HEK293 (cell line): ENCODE measurements around the gene TLL2.

Source experiments
- FEZF1 ChIP-seq: fragments of 450-650 bp; formaldehyde crosslinking; IDR thresholded peaks from 2 replicates; pipeline ENCODE4 v1.5.1; 2016; ENCODE audit warnings: missing biosample characterization, missing genetic modification characterization
- GLI4 ChIP-seq: fragments of 450-650 bp; formaldehyde crosslinking; IDR thresholded peaks from 2 replicates; pipeline ENCODE4 v1.5.1; 2016; ENCODE audit warnings: missing biosample characterization, missing genetic modification characterization
- IKZF3 ChIP-seq: fragments of 450-650 bp; IDR thresholded peaks from 2 replicates; pipeline ENCODE4 v1.5.0; 2018; ENCODE audit warnings: missing biosample characterization, mild to moderate bottlenecking, missing genetic modification characterization, moderate library complexity
- PRDM6 ChIP-seq: fragments of 450-650 bp; formaldehyde crosslinking; IDR thresholded peaks from 2 replicates; pipeline ENCODE4 v1.5.1; 2017; ENCODE audit warnings: missing biosample characterization, missing genetic modification characterization
- YY1 ChIP-seq: fragments of 450-650 bp; formaldehyde crosslinking; IDR thresholded peaks from 2 replicates; pipeline ENCODE4 v1.5.1; 2018; ENCODE audit warnings: missing biosample characterization, missing genetic modification characterization
- ZBTB44 ChIP-seq: fragments of 450-650 bp; IDR thresholded peaks from 2 replicates; pipeline ENCODE4 v1.5.1; 2018; ENCODE audit warnings: missing biosample characterization, mild to moderate bottlenecking, missing genetic modification characterization
- ZFP3 ChIP-seq: fragments of 450-650 bp; formaldehyde crosslinking; IDR thresholded peaks from 2 replicates; pipeline ENCODE4 v1.5.1; 2016; ENCODE audit warnings: low read depth, missing biosample characterization, missing genetic modification characterization
- ZNF175 ChIP-seq: fragments of 450-650 bp; formaldehyde crosslinking; IDR thresholded peaks from 2 replicates; pipeline ENCODE4 v1.5.1; 2016; ENCODE audit warnings: missing biosample characterization, missing genetic modification characterization
- ZNF23 ChIP-seq: fragments of 450-650 bp; formaldehyde crosslinking; IDR thresholded peaks from 2 replicates; pipeline ENCODE4 v1.5.1; 2016; ENCODE audit warnings: missing biosample characterization, missing genetic modification characterization, borderline replicate concordance
- ZNF561 ChIP-seq: fragments of 450-650 bp; IDR thresholded peaks from 2 replicates; pipeline ENCODE4 v1.5.1; 2018; ENCODE audit warnings: missing biosample characterization, missing genetic modification characterization, borderline replicate concordance
- ZNF580 ChIP-seq: fragments of 450-650 bp; formaldehyde crosslinking; IDR thresholded peaks from 2 replicates; pipeline ENCODE4 v1.5.1; 2016; ENCODE audit warnings: missing biosample characterization, missing genetic modification characterization
- ZNF600 ChIP-seq: fragments of 450-650 bp; formaldehyde crosslinking; IDR thresholded peaks from 2 replicates; pipeline ENCODE4 v1.5.1; 2016; ENCODE audit warnings: missing biosample characterization, missing genetic modification characterization
- ZNF654 ChIP-seq: fragments of 450-650 bp; formaldehyde crosslinking; IDR thresholded peaks from 2 replicates; pipeline ENCODE4 v1.5.1; 2016; ENCODE audit warnings: low read depth, missing biosample characterization, missing genetic modification characterization
- ZNF664 ChIP-seq: fragments of 450-650 bp; formaldehyde crosslinking; IDR thresholded peaks from 2 replicates; pipeline ENCODE4 v1.5.1; 2016; ENCODE audit warnings: missing biosample characterization, missing genetic modification characterization
- ZNF791 ChIP-seq: fragments of 450-650 bp; formaldehyde crosslinking; IDR thresholded peaks from 2 replicates; pipeline ENCODE4 v1.5.1; 2016; ENCODE audit warnings: missing biosample characterization, missing genetic modification characterization
- TF ChIP-seq, protein P1 (sequence below): fragments of 450-650 bp; formaldehyde crosslinking; IDR thresholded peaks from 2 replicates; pipeline ENCODE4 v1.5.0; 2017; ENCODE audit warnings: missing biosample characterization, missing genetic modification characterization, borderline replicate concordance
- TF ChIP-seq, protein P2 (sequence below): fragments of 450-650 bp; formaldehyde crosslinking; IDR thresholded peaks from 2 replicates; pipeline ENCODE4 v1.5.1; 2016; ENCODE audit warnings: missing biosample characterization, missing genetic modification characterization
- TF ChIP-seq, protein P3 (sequence below): fragments of 450-650 bp; formaldehyde crosslinking; IDR thresholded peaks from 2 replicates; pipeline ENCODE4 v1.5.1; 2016; ENCODE audit warnings: missing biosample characterization, missing genetic modification characterization
- TF ChIP-seq, protein P4 (sequence below): fragments of 450-650 bp; formaldehyde crosslinking; IDR thresholded peaks from 2 replicates; pipeline ENCODE4 v1.5.1; 2016; ENCODE audit warnings: missing biosample characterization, missing genetic modification characterization

TLL2 gene

DNA sequence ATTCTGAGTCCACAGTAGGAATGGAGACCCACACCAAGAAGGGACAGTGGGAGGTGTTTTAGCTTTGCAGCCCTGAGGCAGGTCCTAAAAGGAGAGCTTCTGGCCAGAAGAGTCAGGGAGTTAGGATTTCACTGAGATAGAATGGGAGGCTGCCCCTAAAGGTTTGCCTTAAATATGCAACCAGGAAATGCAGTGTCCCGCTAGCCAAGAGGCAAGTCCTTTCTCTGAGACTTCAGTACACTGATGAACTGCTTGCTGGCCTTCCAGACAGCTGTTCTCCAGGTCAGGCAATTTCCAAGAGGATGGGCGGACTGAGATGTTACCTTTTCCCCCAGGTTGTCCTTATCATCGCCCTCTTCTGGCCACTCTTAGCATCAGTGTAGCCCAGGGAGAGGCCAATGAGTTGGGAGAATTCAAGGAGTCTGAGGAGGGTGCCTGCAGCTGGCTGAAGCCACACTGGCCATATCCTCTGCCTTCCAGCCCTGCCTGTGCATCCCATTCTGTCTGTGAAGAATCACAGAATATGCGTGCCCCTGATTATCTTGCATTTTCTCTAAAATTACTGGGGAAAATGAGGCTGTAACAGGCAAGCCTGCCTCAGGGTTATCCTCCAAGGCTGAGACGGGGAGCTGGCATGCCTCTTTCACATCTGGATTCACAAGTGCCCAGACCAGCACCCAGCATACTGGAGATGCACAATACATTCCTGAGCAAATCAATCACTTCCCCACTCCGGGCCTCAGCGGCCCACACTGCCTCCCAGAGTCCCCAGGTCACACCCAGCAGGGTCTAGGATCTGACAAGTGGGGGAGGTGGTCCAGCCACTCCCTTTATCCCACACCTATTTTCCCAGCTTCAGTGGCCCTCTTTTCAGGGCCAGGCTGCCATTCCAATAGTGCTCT lies 2.4 kb downstream of the TLL2 start (continued):
- no peak for TF ChIP-seq ZBTB44 (tag by site-specific recombination)
- 0 out of 2 replicates have a peak, but pooled peaks have one; percentile 22 for TF ChIP-seq ZNF561
- no peak for TF ChIP-seq ZNF23
- TF ChIP-seq ZNF664 (tag by site-specific recombination) = peak; percentile 87
- no peak for TF ChIP-seq ZFP3 (tag by site-specific recombination)
- TF ChIP-seq, protein P1, sequence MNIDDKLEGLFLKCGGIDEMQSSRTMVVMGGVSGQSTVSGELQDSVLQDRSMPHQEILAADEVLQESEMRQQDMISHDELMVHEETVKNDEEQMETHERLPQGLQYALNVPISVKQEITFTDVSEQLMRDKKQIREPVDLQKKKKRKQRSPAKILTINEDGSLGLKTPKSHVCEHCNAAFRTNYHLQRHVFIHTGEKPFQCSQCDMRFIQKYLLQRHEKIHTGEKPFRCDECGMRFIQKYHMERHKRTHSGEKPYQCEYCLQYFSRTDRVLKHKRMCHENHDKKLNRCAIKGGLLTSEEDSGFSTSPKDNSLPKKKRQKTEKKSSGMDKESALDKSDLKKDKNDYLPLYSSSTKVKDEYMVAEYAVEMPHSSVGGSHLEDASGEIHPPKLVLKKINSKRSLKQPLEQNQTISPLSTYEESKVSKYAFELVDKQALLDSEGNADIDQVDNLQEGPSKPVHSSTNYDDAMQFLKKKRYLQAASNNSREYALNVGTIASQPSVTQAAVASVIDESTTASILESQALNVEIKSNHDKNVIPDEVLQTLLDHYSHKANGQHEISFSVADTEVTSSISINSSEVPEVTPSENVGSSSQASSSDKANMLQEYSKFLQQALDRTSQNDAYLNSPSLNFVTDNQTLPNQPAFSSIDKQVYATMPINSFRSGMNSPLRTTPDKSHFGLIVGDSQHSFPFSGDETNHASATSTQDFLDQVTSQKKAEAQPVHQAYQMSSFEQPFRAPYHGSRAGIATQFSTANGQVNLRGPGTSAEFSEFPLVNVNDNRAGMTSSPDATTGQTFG = no peak
- no peak for TF ChIP-seq GLI4 (tag by site-specific recombination)
- no peak for TF ChIP-seq FEZF1 (tag by site-specific recombination)
- TF ChIP-seq ZNF580 (tag by site-specific recombination) = no peak
- peak; percentile 56; the same call in 1 of the 2 replicates for TF ChIP-seq IKZF3
- TF ChIP-seq PRDM6 (tag by site-specific recombination) = no peak
- TF ChIP-seq, protein P2, sequence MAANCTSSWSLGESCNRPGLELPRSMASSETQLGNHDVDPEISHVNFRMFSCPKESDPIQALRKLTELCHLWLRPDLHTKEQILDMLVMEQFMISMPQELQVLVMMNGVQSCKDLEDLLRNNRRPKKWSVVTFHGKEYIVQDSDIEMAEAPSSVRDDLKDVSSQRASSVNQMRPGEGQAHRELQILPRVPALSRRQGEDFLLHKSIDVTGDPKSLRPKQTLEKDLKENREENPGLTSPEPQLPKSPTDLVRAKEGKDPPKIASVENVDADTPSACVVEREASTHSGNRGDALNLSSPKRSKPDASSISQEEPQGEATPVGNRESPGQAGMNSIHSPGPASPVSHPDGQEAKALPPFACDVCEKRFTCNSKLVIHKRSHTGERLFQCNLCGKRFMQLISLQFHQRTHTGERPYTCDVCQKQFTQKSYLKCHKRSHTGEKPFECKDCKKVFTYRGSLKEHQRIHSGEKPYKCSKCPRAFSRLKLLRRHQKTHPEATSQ (tag by site-specific recombination) = no peak
- TF ChIP-seq ZNF791 (tag by site-specific recombination) = no peak
- TF ChIP-seq YY1 = no peak
- TF ChIP-seq, protein P3, sequence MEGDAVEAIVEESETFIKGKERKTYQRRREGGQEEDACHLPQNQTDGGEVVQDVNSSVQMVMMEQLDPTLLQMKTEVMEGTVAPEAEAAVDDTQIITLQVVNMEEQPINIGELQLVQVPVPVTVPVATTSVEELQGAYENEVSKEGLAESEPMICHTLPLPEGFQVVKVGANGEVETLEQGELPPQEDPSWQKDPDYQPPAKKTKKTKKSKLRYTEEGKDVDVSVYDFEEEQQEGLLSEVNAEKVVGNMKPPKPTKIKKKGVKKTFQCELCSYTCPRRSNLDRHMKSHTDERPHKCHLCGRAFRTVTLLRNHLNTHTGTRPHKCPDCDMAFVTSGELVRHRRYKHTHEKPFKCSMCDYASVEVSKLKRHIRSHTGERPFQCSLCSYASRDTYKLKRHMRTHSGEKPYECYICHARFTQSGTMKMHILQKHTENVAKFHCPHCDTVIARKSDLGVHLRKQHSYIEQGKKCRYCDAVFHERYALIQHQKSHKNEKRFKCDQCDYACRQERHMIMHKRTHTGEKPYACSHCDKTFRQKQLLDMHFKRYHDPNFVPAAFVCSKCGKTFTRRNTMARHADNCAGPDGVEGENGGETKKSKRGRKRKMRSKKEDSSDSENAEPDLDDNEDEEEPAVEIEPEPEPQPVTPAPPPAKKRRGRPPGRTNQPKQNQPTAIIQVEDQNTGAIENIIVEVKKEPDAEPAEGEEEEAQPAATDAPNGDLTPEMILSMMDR = peak; percentile 64; the same call in 1 of the 2 replicates
- peak; percentile 12; the same call in 1 of the 2 replicates for TF ChIP-seq ZNF654 (tag by site-specific recombination)
- TF ChIP-seq ZNF175 (tag by site-specific recombination) = no peak
- TF ChIP-seq, protein P4, sequence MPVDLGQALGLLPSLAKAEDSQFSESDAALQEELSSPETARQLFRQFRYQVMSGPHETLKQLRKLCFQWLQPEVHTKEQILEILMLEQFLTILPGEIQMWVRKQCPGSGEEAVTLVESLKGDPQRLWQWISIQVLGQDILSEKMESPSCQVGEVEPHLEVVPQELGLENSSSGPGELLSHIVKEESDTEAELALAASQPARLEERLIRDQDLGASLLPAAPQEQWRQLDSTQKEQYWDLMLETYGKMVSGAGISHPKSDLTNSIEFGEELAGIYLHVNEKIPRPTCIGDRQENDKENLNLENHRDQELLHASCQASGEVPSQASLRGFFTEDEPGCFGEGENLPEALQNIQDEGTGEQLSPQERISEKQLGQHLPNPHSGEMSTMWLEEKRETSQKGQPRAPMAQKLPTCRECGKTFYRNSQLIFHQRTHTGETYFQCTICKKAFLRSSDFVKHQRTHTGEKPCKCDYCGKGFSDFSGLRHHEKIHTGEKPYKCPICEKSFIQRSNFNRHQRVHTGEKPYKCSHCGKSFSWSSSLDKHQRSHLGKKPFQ = no peak
- no peak for TF ChIP-seq ZNF600 (tag by site-specific recombination)
